ENCODE measurements around the gene VPS33B.
"Not testable (repeated sequence)": the region's sequence is repeated elsewhere in the genome, so short reads cannot be mapped to it uniquely, and the experiment has no call there.

The VPS33B gene

GRCh38 chr15:91022075-91022831 is at the start of gene VPS33B:
TSS of gene VPS33B (minus strand) at chr15:91022594. CDS start at chr15:91022249, 345 bp downstream.
- peak; percentile 48 to 60 for DNase-seq (ENCODE audit: low read depth in 2 of 2, low spot score in 1 of 2)

- no peak for DNase-seq (ENCODE audit: low read depth in 2 of 2, low spot score in 1 of 2)
Observed at GRCh38 chr15:91072161-91072560, 49.8 kb upstream of the VPS33B start.

GRCh38 chr15:91070872-91071271 is 48.5 kb upstream of the VPS33B start:
- no peak for DNase-seq (ENCODE audit: low read depth in 2 of 2, low spot score in 1 of 2)

- no peak for DNase-seq (ENCODE audit: low read depth in 2 of 2, low spot score in 1 of 2)
Observed at GRCh38 chr15:91068966-91069365, 46.6 kb upstream of the VPS33B start.

- DNase-seq (ENCODE audit: low read depth in 2 of 2, low spot score in 1 of 2), result no peak
Observed at GRCh38 chr15:91068436-91068835, 46.0 kb upstream of the VPS33B start.

GRCh38 chr15:91067036-91067435 is 44.6 kb upstream of the VPS33B start:
- no peak for DNase-seq (ENCODE audit: low read depth in 2 of 2, low spot score in 1 of 2)

GRCh38 chr15:91065505-91065904 is 43.1 kb upstream of the VPS33B start:
- DNase-seq (ENCODE audit: low read depth in 2 of 2, low spot score in 1 of 2), result no peak

GRCh38 chr15:91061997-91062396 is 39.6 kb upstream of the VPS33B start:
- DNase-seq (ENCODE audit: low read depth in 2 of 2, low spot score in 1 of 2), result no peak

- no peak for DNase-seq (ENCODE audit: low read depth in 2 of 2, low spot score in 1 of 2)
Observed at GRCh38 chr15:91061230-91061629, 38.8 kb upstream of the VPS33B start.

- no peak for DNase-seq (ENCODE audit: low read depth in 2 of 2, low spot score in 1 of 2)
Observed at GRCh38 chr15:91055548-91056331, 33.3 kb upstream of the VPS33B start.

GRCh38 chr15:91054816-91055215 is 32.4 kb upstream of the VPS33B start:
- DNase-seq (ENCODE audit: low read depth in 2 of 2, low spot score in 1 of 2), result no peak

GRCh38 chr15:91051248-91051647 is 28.9 kb upstream of the VPS33B start:
- no peak for DNase-seq (ENCODE audit: low read depth in 2 of 2, low spot score in 1 of 2)

- no peak for DNase-seq (ENCODE audit: low read depth in 2 of 2, low spot score in 1 of 2)
Observed at GRCh38 chr15:91050128-91050455, 27.7 kb upstream of the VPS33B start.

- DNase-seq (ENCODE audit: low read depth in 2 of 2, low spot score in 1 of 2), result peak in 1 of 2 donors; percentile 8
Observed at GRCh38 chr15:91049378-91050127, 27.2 kb upstream of the VPS33B start.

- no peak for DNase-seq (ENCODE audit: low read depth in 2 of 2, low spot score in 1 of 2)
Observed at GRCh38 chr15:91047545-91048199, 25.3 kb upstream of the VPS33B start.

GRCh38 chr15:91046056-91046455 is 23.7 kb upstream of the VPS33B start:
- DNase-seq (ENCODE audit: low read depth in 2 of 2, low spot score in 1 of 2), result not testable (repeated sequence)

GRCh38 chr15:91045065-91045464 is 22.7 kb upstream of the VPS33B start:
- no peak for DNase-seq (ENCODE audit: low read depth in 2 of 2, low spot score in 1 of 2)

GRCh38 chr15:91043202-91043874 is 20.9 kb upstream of the VPS33B start:
- no peak for DNase-seq (ENCODE audit: low read depth in 2 of 2, low spot score in 1 of 2)

- DNase-seq (ENCODE audit: low read depth in 2 of 2, low spot score in 1 of 2), result no peak
Observed at GRCh38 chr15:91040856-91041255, 18.5 kb upstream of the VPS33B start.

GRCh38 chr15:91039996-91040395 is 17.6 kb upstream of the VPS33B start:
- DNase-seq (ENCODE audit: low read depth in 2 of 2, low spot score in 1 of 2), result no peak
